ENCODE measurements around the gene SAMD13. TPM values are rescaled to one million over a fixed set of nuclear protein-coding genes. Genes with fewer than 3 reads are reported as not detected.

SAMD13 gene
- polyA plus RNA-seq, 1 experiment = 0.20 TPM

- DNase-seq (ENCODE audit: low read depth) = no peak
- POLR2A ChIA-PET = no interaction called here
- CTCF ChIA-PET = no interaction called here
- H3K4me3 ChIP-seq (ENCODE audit: low read depth, low read length) = no peak overlapping the region
- no peak for TF ChIP-seq CTCF (IDR thresholded peaks at IDR 0.05; ENCODE audit: insufficient read depth, low read depth, low read length)
- no peaks in the 10 kb centered on the region for H3K27me3 ChIP-seq (ENCODE audit: control insufficient read depth, insufficient read depth, low read length)
- H3K36me3 ChIP-seq (ENCODE audit: control insufficient read depth, insufficient read depth, low read length) = no peaks in the 10 kb centered on the region
These were observed 46.5 kb downstream of the SAMD13 start for GRCh38 chr1:84347932-84348555.

GRCh38 chr1:84348759-84349158 lies 47.3 kb downstream of the SAMD13 start:
- no peaks in the 10 kb centered on the region for H3K36me3 ChIP-seq (ENCODE audit: control insufficient read depth, insufficient read depth, low read length)
- ChIA-PET CTCF (no interaction called here), POLR2A (no interaction called here)
- no peak for DNase-seq (ENCODE audit: low read depth)
- no peak overlapping the region for H3K4me3 ChIP-seq (ENCODE audit: low read depth, low read length)
- H3K27me3 ChIP-seq (ENCODE audit: control insufficient read depth, insufficient read depth, low read length) = no peaks in the 10 kb centered on the region
- no peak for TF ChIP-seq CTCF (IDR thresholded peaks at IDR 0.05; ENCODE audit: insufficient read depth, low read depth, low read length)

- no peak for DNase-seq (ENCODE audit: low read depth)
- H3K36me3 ChIP-seq (ENCODE audit: control insufficient read depth, insufficient read depth, low read length) = no peaks in the 10 kb centered on the region
- TF ChIP-seq CTCF (IDR thresholded peaks at IDR 0.05; ENCODE audit: insufficient read depth, low read depth, low read length) = no peak
- H3K27me3 ChIP-seq (ENCODE audit: control insufficient read depth, insufficient read depth, low read length) = no peaks in the 10 kb centered on the region
- ChIA-PET CTCF (interaction anchor here (0.7 to 1.2 kb wide), 2 partner anchors 83 to 245 kb away, joined by 3 read pairs; no protein-coding TSS in a partner anchor), POLR2A (no interaction called here)
- no peak overlapping the region for H3K4me3 ChIP-seq (ENCODE audit: low read depth, low read length)
These were observed 48.6 kb downstream of the SAMD13 start for GRCh38 chr1:84350104-84350503.

- H3K36me3 ChIP-seq (ENCODE audit: control insufficient read depth, insufficient read depth, low read length) = no peaks in the 10 kb centered on the region
- TF ChIP-seq CTCF (IDR thresholded peaks at IDR 0.05; ENCODE audit: insufficient read depth, low read depth, low read length) = no peak
- CTCF ChIA-PET = interaction anchor here (1.2 to 1.5 kb wide), 2 partner anchors 11 to 83 kb away, joined by 3 read pairs; no protein-coding TSS in a partner anchor
These were observed 49.0 kb downstream of the SAMD13 start for GRCh38 chr1:84350550-84350949.

GRCh38 chr1:84352298-84353106 lies 51.0 kb downstream of the SAMD13 start:
- Histone ChIP-seq H3K27me3 (ENCODE audit: control insufficient read depth, insufficient read depth, low read length) (no peaks in the 10 kb centered on the region), H3K36me3 (ENCODE audit: control insufficient read depth, insufficient read depth, low read length) (no peaks in the 10 kb centered on the region), H3K4me3 (ENCODE audit: low read depth, low read length) (no peak overlapping the region)
- DNase-seq (ENCODE audit: low read depth) = no peak
- CTCF ChIA-PET = interaction anchor here (1.2 to 1.5 kb wide), 2 partner anchors 9 to 13 kb away, joined by 3 read pairs; no protein-coding TSS in a partner anchor
- POLR2A ChIA-PET = no interaction called here
- TF ChIP-seq CTCF (IDR thresholded peaks at IDR 0.05; ENCODE audit: insufficient read depth, low read depth, low read length) = no peak

More at GRCh38 chr1:84350550-84350949, 49.0 kb downstream of the SAMD13 start:
- Histone ChIP-seq H3K4me3 (ENCODE audit: low read depth, low read length) (no peak overlapping the region), H3K27me3 (ENCODE audit: control insufficient read depth, insufficient read depth, low read length) (no peaks in the 10 kb centered on the region)
- no peak for DNase-seq (ENCODE audit: low read depth)
- POLR2A ChIA-PET = no interaction called here

Data from BJ (cell line).